GM12878 (cell line): ENCODE measurements around the gene FBXW12.

Experiments used
- EZH2 ChIP-seq: IDR thresholded peaks from 2 replicates; pipeline ENCODE4 v1.6.1; 2012; ENCODE audit warnings: low read depth, mild to moderate bottlenecking, control low read depth, inconsistent platforms, low read length, borderline replicate concordance; ENCODE audit not compliant: control insufficient read depth
- NFYB ChIP-seq: IDR thresholded peaks from 2 replicates; pipeline ENCODE4 v1.6.1; 2011; ENCODE audit warnings: low read depth, mild to moderate bottlenecking, low read length, improper control_type of control experiment, moderate library complexity; ENCODE audit not compliant: insufficient read depth
- NR2C2 ChIP-seq: IDR thresholded peaks from 2 replicates; pipeline ENCODE4 v1.6.1; 2011; ENCODE audit warnings: borderline replicate concordance, low read depth; ENCODE audit not compliant: control insufficient read depth, insufficient read length
- NRF1 ChIP-seq: conservative IDR thresholded peaks from 2 replicates; pipeline ENCODE4 v1.6.1; 2011; ENCODE audit warnings: mild to moderate bottlenecking, low read depth, low read length, improper control_type of control experiment
- RFX5 ChIP-seq: IDR thresholded peaks from 2 replicates; pipeline ENCODE4 v1.6.1; 2011; ENCODE audit warnings: low read depth, low read length, improper control_type of control experiment
- SUZ12 ChIP-seq: fragments of 200-600 bp; sonication (generic); IDR thresholded peaks from one replicate; pipeline ENCODE4 v1.6.1; 2018; ENCODE audit warnings: antibody characterized with exemption, mild to moderate bottlenecking; ENCODE audit not compliant: unreplicated experiment
- TF ChIP-seq, protein P1 (sequence below), 3 experiments: IDR thresholded peaks in 2 of 3; conservative IDR thresholded peaks in 1 of 3; 2 replicates each; pipeline ENCODE4 v1.5.1; 2011; ENCODE audit warnings: low read depth in 3 of 3, low read length in 3 of 3, mild to moderate bottlenecking in 3 of 3, control low read depth in 2 of 3, moderate library complexity in 2 of 3, inconsistent platforms in 1 of 3, mixed read lengths in 1 of 3; ENCODE audit not compliant: control insufficient read depth in 2 of 3, insufficient read depth in 1 of 3; ENCODE audit errors: extremely low read depth in 1 of 3
- TF ChIP-seq, protein P2 (sequence below): IDR thresholded peaks from 2 replicates; pipeline ENCODE4 v1.6.1; 2012; ENCODE audit warnings: low read depth, low read length, improper control_type of control experiment

DNA sequence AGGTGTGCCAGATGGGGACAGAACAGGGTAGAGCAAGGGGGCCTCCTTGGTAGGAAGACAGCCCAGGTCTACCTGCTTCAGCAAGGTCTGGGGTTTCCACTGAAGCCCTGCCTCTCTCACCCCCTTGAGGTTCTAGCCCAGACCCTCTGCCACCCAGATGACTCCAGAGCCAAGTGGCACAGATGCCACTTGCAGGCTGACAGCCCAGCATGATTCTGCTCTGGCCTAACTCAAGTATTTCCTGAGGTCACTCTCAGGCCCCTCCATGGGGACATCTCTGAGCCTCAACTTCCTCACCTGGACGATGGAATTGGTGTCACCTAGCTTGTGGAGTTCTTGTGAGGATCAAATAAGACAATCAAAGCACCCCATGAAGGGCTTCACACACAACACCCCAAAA lies 34.0 kb downstream of the FBXW12 start:
- TF ChIP-seq NR2C2 (no peak), NRF1 (no peak), SUZ12 (no peak), NFYB (no peak), EZH2 (no peak), RFX5 (no peak)
- TF ChIP-seq, protein P1, sequence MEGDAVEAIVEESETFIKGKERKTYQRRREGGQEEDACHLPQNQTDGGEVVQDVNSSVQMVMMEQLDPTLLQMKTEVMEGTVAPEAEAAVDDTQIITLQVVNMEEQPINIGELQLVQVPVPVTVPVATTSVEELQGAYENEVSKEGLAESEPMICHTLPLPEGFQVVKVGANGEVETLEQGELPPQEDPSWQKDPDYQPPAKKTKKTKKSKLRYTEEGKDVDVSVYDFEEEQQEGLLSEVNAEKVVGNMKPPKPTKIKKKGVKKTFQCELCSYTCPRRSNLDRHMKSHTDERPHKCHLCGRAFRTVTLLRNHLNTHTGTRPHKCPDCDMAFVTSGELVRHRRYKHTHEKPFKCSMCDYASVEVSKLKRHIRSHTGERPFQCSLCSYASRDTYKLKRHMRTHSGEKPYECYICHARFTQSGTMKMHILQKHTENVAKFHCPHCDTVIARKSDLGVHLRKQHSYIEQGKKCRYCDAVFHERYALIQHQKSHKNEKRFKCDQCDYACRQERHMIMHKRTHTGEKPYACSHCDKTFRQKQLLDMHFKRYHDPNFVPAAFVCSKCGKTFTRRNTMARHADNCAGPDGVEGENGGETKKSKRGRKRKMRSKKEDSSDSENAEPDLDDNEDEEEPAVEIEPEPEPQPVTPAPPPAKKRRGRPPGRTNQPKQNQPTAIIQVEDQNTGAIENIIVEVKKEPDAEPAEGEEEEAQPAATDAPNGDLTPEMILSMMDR (IDR thresholded peaks at IDR 0.05 in 2 of 3, conservative IDR thresholded peaks at IDR 0.05 in 1 of 3; ENCODE audit: control insufficient read depth in 2 of 3, extremely low read depth in 1 of 3, insufficient read depth in 1 of 3, low read depth in 3 of 3, low read length in 3 of 3), result no peak
- TF ChIP-seq, protein P2, sequence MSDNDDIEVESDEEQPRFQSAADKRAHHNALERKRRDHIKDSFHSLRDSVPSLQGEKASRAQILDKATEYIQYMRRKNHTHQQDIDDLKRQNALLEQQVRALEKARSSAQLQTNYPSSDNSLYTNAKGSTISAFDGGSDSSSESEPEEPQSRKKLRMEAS, result no peak
